Upper lobe of left lung (tissue), 4 donors: Measurements from ENCODE around the gene HPCA.

Source experiments
- POLR2A ChIP-seq, 4 donors: fragments of 450-650 bp; IDR thresholded peaks; one replicate each; pipeline ENCODE4 v1.5.1; 2016 to 2017; ENCODE audit warnings: antibody characterized with exemption in 4 of 4, mild to moderate bottlenecking in 2 of 4
- POLR2AphosphoS5 ChIP-seq, 2 donors: sonication (generic); formaldehyde crosslinking; IDR thresholded peaks; one replicate each; pipeline ENCODE4 v1.5.1; 2017; ENCODE audit warnings: antibody characterized with exemption in 2 of 2
- TF ChIP-seq, protein P1 (sequence below), 6 experiments: fragments of 450-650 bp in 4 of 6; fragments of 200-600 bp in 2 of 6; sonication (generic) in 2 of 6; IDR thresholded peaks; one replicate each; pipeline ENCODE4 v1.5.1; 2016 to 2019; ENCODE audit warnings: antibody characterized with exemption in 6 of 6

GRCh38 chr1:32863881-32864245, 22.4 kb upstream of the HPCA start:
- TF ChIP-seq, protein P1, sequence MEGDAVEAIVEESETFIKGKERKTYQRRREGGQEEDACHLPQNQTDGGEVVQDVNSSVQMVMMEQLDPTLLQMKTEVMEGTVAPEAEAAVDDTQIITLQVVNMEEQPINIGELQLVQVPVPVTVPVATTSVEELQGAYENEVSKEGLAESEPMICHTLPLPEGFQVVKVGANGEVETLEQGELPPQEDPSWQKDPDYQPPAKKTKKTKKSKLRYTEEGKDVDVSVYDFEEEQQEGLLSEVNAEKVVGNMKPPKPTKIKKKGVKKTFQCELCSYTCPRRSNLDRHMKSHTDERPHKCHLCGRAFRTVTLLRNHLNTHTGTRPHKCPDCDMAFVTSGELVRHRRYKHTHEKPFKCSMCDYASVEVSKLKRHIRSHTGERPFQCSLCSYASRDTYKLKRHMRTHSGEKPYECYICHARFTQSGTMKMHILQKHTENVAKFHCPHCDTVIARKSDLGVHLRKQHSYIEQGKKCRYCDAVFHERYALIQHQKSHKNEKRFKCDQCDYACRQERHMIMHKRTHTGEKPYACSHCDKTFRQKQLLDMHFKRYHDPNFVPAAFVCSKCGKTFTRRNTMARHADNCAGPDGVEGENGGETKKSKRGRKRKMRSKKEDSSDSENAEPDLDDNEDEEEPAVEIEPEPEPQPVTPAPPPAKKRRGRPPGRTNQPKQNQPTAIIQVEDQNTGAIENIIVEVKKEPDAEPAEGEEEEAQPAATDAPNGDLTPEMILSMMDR (IDR thresholded peaks at IDR 0.05): no peak
- TF ChIP-seq POLR2A (IDR thresholded peaks at IDR 0.05) (no peak), POLR2AphosphoS5 (IDR thresholded peaks at IDR 0.05) (no peak)
